Measurements from ENCODE around the gene SLC6A7.

DNA sequence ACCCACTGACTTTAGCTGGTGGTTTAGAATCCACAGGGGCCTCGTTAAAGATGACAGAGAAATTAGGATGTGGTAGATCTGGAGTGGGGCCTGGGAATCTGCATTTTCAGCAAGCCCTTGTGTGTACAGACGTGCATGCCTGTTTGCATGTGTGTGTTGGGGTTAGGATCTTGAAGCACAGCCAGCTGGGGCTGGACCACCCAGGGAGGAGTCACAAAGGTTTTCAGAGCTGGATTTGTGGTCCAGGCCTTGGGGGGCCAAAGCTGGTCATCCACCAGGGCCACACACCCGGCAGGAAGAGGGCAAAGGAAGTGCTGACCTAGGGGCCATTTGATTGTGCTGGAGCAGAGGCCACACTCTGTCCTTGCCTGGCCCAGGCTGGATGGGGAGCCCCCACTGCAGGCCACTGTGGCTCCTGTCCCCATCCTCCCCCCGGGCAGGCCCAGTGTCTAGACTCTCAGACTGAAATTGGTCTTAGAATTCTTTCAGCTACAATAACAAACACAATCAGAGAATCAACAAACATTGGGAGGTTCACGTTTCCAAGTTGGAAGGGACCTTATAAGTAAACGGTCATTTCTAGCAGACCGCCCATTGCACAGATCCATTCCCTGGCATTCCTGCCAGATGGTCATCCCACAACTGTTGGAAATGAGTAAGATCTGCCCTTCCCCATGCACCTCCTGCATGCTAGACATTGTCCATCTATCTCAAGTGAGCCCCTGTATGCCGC, 13.0 kb upstream of the SLC6A7 start:
- TF ChIP-seq, protein P1, sequence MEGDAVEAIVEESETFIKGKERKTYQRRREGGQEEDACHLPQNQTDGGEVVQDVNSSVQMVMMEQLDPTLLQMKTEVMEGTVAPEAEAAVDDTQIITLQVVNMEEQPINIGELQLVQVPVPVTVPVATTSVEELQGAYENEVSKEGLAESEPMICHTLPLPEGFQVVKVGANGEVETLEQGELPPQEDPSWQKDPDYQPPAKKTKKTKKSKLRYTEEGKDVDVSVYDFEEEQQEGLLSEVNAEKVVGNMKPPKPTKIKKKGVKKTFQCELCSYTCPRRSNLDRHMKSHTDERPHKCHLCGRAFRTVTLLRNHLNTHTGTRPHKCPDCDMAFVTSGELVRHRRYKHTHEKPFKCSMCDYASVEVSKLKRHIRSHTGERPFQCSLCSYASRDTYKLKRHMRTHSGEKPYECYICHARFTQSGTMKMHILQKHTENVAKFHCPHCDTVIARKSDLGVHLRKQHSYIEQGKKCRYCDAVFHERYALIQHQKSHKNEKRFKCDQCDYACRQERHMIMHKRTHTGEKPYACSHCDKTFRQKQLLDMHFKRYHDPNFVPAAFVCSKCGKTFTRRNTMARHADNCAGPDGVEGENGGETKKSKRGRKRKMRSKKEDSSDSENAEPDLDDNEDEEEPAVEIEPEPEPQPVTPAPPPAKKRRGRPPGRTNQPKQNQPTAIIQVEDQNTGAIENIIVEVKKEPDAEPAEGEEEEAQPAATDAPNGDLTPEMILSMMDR (IDR thresholded peaks at IDR 0.05; ENCODE audit: low read depth, low read length), result no peak
- TF ChIP-seq EZH2phosphoT487 (IDR thresholded peaks at IDR 0.05; ENCODE audit: low read depth), result no peak
